Activated CD8-positive, alpha-beta T cell treated with anti-CD3 and anti-CD28 coated beads for 36 hours (primary cell): Measurements from ENCODE around the gene TMPRSS12. TPM values are rescaled to one million over a fixed set of nuclear protein-coding genes. Genes with fewer than 3 reads are reported as not detected.
A peak's percentile ranks its signal among the peaks of the same experiment; 100 is the strongest.
"Not testable (repeated sequence)": the region's sequence is repeated elsewhere in the genome, so short reads cannot be mapped to it uniquely, and the experiment has no call there.

Experiments
- ATAC-seq: fragments of 200-7000 bp; cut with Tn5 transposase; one replicate; pipeline ENCODE4 v1.10.0; 2021; ENCODE audit warnings: mild to moderate bottlenecking, moderate library complexity
- CTCF ChIA-PET: fragments of 350-600 bp; sonication (Branson Sonifier 250); formaldehyde crosslinking; loops from one replicate; lab custom pipeline; 2021; ENCODE audit warnings: antibody characterized with exemption; lab: Charles Lee
- POLR2A ChIA-PET: fragments of 350-600 bp; sonication (Branson Sonifier 250); formaldehyde crosslinking; loops from one replicate; lab custom pipeline; 2021; ENCODE audit warnings: antibody characterized with exemption; lab: Charles Lee
- DNase-seq: peaks from one replicate; pipeline ENCODE4 v3.0.0-alpha.2; 2020
- H3K27ac Mint-ChIP-seq: one replicate; pipeline ENCODE4 v1.8.0; 2021; ENCODE audit warnings: mild to moderate bottlenecking, mixed read lengths
- H3K27me3 Mint-ChIP-seq: one replicate; pipeline ENCODE4 v1.8.0; 2021; ENCODE audit warnings: mixed read lengths
- H3K36me3 Mint-ChIP-seq: one replicate; pipeline ENCODE4 v1.8.0; 2021; ENCODE audit warnings: low read depth, mixed read lengths
- H3K4me1 Mint-ChIP-seq: one replicate; pipeline ENCODE4 v1.8.0; 2021; ENCODE audit warnings: low read depth, mixed read lengths
- H3K4me3 Mint-ChIP-seq: one replicate; pipeline ENCODE4 v1.8.0; 2021; ENCODE audit warnings: mild to moderate bottlenecking, moderate library complexity, mixed read lengths
- H3K9me3 Mint-ChIP-seq: one replicate; pipeline ENCODE4 v1.8.0; 2021; ENCODE audit warnings: mixed read lengths
- intact Hi-C: fragments of 100-400 bp; cut with micrococcal nuclease; formaldehyde crosslinking; loops from one replicate; pipeline ENCODE4 v1.10.0; 2022
- total RNA-seq, 2 experiments: library from RNA; stranded (reverse); gene quantifications; one replicate each; pipeline ENCODE4 v1.2.3, GENCODE V29; 2021
- TF ChIP-seq, protein P1 (sequence below): fragments of 200-600 bp; IDR thresholded peaks from one replicate; pipeline ENCODE4 v1.8.0; 2022; ENCODE audit warnings: antibody characterized with exemption, mild to moderate bottlenecking

TMPRSS12 gene
- total RNA-seq, 2 experiments from 2014 or later: not detected

DNA sequence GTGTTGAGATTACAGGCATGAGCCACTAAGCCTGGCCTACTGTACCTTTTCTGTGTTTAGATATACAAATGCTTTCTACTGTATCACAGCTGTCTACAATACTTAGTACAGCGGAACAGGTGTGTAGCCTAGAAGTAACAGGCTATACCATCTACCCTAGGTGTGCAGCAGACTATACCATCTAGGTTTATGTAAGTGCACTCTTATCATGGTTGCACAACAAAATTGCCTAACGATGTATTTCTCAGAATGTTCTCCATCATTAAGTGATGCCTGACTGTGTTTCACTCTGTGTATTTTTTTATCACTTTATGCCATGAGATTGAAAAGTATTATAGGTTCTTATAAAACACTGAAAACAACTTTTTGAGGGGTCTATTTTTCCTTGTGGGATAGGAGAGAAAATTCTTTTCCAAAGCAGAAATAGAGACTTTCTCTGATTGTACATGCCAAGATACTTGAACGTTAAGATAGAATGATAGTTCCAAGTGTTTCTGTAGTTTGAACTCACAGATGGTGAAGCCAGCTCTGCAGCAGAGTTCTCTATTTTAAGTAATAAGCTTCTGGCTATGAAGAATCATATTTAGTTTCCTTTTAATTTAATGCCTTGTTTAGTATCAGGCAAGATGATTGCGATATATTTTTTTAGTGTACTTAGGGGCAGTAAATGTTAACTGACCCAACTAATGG lies 17.0 kb downstream of the TMPRSS12 start:
- CTCF ChIA-PET: interaction anchor here (0.8 to 1.6 kb wide), 2 partner anchors 20 to 30 kb away, joined by 3 to 5 read pairs; no protein-coding TSS in a partner anchor
- ATAC-seq (no peak), DNase-seq (no peak)
- Mint-ChIP-seq H3K27me3 (no peaks in the 10 kb centered on the region), H3K27ac (no peak overlapping the region), H3K4me1 (no peaks in the 10 kb centered on the region), H3K36me3 (no peaks in the 10 kb centered on the region), H3K4me3 (no peak overlapping the region), H3K9me3 (peaks cover 9% of the 10 kb centered on the region)
- TF ChIP-seq, protein P1, sequence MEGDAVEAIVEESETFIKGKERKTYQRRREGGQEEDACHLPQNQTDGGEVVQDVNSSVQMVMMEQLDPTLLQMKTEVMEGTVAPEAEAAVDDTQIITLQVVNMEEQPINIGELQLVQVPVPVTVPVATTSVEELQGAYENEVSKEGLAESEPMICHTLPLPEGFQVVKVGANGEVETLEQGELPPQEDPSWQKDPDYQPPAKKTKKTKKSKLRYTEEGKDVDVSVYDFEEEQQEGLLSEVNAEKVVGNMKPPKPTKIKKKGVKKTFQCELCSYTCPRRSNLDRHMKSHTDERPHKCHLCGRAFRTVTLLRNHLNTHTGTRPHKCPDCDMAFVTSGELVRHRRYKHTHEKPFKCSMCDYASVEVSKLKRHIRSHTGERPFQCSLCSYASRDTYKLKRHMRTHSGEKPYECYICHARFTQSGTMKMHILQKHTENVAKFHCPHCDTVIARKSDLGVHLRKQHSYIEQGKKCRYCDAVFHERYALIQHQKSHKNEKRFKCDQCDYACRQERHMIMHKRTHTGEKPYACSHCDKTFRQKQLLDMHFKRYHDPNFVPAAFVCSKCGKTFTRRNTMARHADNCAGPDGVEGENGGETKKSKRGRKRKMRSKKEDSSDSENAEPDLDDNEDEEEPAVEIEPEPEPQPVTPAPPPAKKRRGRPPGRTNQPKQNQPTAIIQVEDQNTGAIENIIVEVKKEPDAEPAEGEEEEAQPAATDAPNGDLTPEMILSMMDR: no peak
- intact Hi-C loops: no loop called here
- POLR2A ChIA-PET: no interaction called here

- Mint-ChIP-seq H3K36me3 (peaks cover 4% of the 10 kb centered on the region), H3K27ac (no peak overlapping the region), H3K4me3 (no peak overlapping the region), H3K4me1 (peaks cover 8% of the 10 kb centered on the region), H3K9me3 (peaks cover 5% of the 10 kb centered on the region), H3K27me3 (no peaks in the 10 kb centered on the region)
- ATAC-seq: no peak
- DNase-seq: no peak
- ChIA-PET POLR2A (interaction anchor here (0.6 kb wide), 1 partner anchor 165 kb away, joined by 3 read pairs; no protein-coding TSS in a partner anchor), CTCF (interaction anchor here (1.5 kb wide), 1 partner anchor 36 kb away, joined by 3 read pairs; no protein-coding TSS in a partner anchor)
- TF ChIP-seq, protein P1: no peak
- intact Hi-C loops: no loop called here
Observed at GRCh38 chr12:50862316-50862715, 19.6 kb downstream of the TMPRSS12 start.

DNA sequence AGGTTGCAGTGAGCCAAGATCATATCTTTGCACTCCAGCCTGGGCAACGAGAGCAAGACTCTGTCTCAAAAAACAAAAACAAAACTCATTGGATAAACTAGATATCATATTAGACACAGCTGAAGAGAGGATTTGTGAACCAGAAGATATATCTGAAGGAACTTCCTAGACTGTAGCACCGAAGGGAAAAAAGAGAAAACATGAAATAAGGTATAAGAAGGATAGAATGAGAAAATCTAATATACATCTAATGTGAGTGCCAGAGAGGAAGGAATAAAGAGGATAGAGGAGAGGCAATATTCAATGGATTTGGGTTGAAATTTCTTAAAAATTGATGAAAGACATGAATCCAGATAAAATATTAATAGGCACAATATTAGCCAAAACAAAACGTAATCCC lies 22.5 kb downstream of the TMPRSS12 start:
- intact Hi-C loops: no loop called here
- no peak for ATAC-seq
- POLR2A ChIA-PET: no interaction called here
- H3K27ac Mint-ChIP-seq: no peak overlapping the region
- DNase-seq: no peak
- H3K27me3 Mint-ChIP-seq: no peaks in the 10 kb centered on the region
- peaks cover 4% of the 10 kb centered on the region for H3K36me3 Mint-ChIP-seq
- peaks cover 26% of the 10 kb centered on the region for H3K4me1 Mint-ChIP-seq
- H3K4me3 Mint-ChIP-seq: no peak overlapping the region
- CTCF ChIA-PET: no interaction called here
- TF ChIP-seq, protein P1: no peak
- H3K9me3 Mint-ChIP-seq: peaks cover 5% of the 10 kb centered on the region

DNA sequence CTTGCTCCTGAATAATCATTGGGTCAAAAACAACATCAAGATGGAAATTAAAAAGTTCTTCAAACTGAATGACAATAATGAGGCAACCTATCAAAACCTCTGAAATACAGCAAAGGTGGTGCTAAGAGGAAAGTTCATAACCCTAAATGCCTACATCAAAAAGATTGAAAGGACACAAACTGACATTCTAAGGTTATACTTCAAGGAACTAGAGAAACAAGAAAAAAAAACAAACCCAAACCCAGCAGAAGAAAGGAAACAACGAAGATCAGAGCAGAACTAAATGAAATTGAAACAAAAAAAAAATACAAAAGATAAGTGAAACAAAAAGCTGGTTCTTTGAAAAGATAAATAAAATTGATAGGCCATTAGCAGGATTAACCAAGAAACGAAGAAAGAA lies 26.2 kb downstream of the TMPRSS12 start:
- H3K36me3 Mint-ChIP-seq, H3K9me3 Mint-ChIP-seq, CTCF ChIA-PET, ATAC-seq, H3K4me3 Mint-ChIP-seq, POLR2A ChIA-PET, intact Hi-C loops, DNase-seq, H3K27me3 Mint-ChIP-seq: not testable (repeated sequence)
- H3K27ac Mint-ChIP-seq: peak overlapping the region; percentile 34
- peaks cover 26% of the 10 kb centered on the region for H3K4me1 Mint-ChIP-seq

DNA sequence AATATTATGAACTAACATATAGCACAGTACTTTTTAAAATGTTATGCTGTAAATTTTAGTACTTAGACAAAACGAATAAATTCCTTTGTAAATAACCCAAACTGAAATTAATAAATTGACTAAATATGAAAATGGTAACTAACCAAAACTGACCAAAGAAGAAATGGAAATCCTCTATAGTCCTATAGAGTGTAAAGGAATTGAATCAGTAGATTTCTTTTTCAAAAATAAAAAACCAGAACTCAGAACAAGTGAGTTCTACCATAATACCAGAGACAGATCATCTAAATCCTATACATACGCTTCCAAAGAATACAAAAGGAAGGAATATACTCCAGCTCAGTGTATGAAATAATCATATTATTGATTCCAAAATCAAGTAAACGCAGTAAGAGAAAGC lies 39.8 kb downstream of the TMPRSS12 start:
- no peaks in the 10 kb centered on the region for H3K4me1 Mint-ChIP-seq
- no peak for ATAC-seq
- H3K4me3 Mint-ChIP-seq: no peak overlapping the region
- H3K9me3 Mint-ChIP-seq: peaks cover 2% of the 10 kb centered on the region
- intact Hi-C loops: no loop called here
- no peak overlapping the region for H3K27ac Mint-ChIP-seq
- DNase-seq: no peak
- TF ChIP-seq, protein P1: no peak
- CTCF ChIA-PET: no interaction called here
- POLR2A ChIA-PET: interaction anchor here (0.7 kb wide), 1 partner anchor 153 kb away, joined by 3 read pairs; no protein-coding TSS in a partner anchor
- H3K27me3 Mint-ChIP-seq: no peaks in the 10 kb centered on the region
- H3K36me3 Mint-ChIP-seq: no peaks in the 10 kb centered on the region
